Measurements from ENCODE around the gene GAPDHS.

GRCh38 chr19:35522745-35523327 lies 10.4 kb upstream of the GAPDHS start:
- TF ChIP-seq SIN3A (IDR thresholded peaks at IDR 0.05; ENCODE audit: borderline replicate concordance, insufficient read depth, low read depth, low read length) (no peak), CTCF (IDR thresholded peaks at IDR 0.05) (no peak), POLR2AphosphoS5 (IDR thresholded peaks at IDR 0.05; ENCODE audit: low read depth, low read length) (no peak), TCF7L2 (IDR thresholded peaks at IDR 0.05; ENCODE audit: low read depth, low read length) (no peak), REST (IDR thresholded peaks at IDR 0.05; ENCODE audit: insufficient read depth in 1 of 2, low read depth in 2 of 2, low read length in 1 of 2) (no peak)

All from Panc1 (cell line).